ENCODE results near the gene IFNA2.
"Not testable (repeated sequence)": the region's sequence is repeated elsewhere in the genome, so short reads cannot be mapped to it uniquely, and the experiment has no call there.

Gene IFNA2

DNA sequence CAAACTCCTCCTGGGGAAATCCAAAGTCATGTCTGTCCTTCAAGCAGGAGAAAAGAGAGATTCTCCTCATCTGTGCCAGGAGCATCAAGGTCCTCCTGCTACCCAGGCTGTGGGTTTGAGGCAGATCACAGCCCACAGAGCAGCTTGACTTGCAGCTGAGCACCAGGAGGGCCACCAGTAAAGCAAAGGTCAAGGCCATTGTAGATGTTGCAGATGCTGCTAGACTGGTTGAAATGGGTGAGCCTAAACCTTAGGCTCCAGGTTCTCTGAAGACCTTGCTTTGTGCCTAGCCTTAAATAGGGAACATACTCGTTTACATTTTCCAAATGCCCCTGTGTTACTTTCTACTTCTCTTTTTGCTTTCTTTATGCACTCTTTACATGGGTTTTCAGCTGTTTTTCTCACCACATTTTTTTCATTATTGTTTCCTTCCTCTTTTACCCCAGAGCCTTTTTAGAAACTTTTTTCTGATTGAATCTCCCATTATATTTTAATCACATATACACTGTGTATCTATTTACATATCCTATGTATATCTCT lies at the start of gene IFNA2:
TSS of gene IFNA2 (minus strand) at position 268 of the 540 bp plus-strand sequence. CDS start at position 199, 69 bp downstream.
- no peak within 1 kb of the TSS for H3K27ac ChIP-seq
- no peak within 1 kb of the TSS for H3K4me3 ChIP-seq

- not testable (repeated sequence) for H3K4me3 ChIP-seq, H3K27ac ChIP-seq
These were observed 49.8 kb upstream of the IFNA2 start for GRCh38 chr9:21435015-21435383.

- Histone ChIP-seq H3K4me3 (no peak overlapping the region), H3K27ac (no peak overlapping the region)
These were observed 49.2 kb upstream of the IFNA2 start for GRCh38 chr9:21434202-21435014.

DNA sequence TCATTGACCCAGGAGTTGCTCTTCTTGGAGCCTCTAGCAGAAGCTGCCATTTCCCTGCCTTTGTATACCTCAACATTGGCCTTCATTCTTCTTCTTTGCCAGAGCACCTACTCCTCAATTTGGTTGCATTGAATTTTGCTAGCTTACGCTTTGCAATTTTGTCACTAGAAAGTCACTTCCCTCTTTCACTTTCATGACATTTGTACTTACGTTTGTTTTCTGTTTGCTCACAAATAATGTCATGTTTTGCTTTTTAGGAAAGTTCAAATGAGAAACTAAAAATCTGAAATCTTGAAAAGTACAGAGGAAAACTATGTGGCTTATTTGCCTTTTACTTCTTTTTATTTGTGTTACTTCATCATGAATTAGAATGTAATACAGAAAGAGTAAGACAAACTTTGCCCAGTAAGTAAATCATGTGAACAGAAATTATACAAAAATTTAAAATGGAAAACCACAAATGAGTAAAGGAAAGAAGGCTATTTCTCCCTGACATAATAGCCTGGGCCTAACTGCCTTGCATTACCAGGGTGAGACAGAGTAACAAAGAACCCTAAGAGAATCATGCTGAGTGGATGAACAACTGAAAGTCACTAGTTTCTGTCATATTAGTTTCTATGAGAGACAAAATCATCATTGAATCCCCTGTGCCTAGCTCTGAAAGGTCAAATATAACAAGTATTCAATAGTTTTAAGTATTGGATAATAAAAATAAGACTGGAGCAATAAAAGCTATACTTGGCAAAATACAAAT lies 47.7 kb upstream of the IFNA2 start:
- Histone ChIP-seq H3K27ac (no peak overlapping the region), H3K4me3 (no peak overlapping the region)

GRCh38 chr9:21429191-21429590 lies 44.0 kb upstream of the IFNA2 start:
- Histone ChIP-seq H3K27ac (no peak overlapping the region), H3K4me3 (no peak overlapping the region)

DNA sequence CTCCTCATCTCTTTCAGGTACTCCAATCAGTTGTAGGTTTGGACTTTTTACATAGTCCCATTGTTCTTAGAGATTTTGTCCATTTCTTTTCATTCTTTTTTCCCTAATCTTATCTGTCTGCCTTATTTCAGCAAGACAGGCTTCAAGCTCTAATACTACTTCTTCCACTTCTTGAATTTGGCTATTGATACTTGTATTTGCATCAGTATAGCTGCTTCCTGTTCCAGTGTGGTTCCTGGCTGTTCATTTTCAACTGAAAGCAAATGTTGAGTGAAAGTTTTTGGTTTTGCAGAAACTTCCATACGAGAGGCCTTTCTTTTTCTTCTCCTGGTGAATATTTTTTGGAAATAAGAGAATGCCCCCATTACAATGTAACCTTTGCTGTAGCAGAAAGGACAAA lies 43.0 kb upstream of the IFNA2 start:
- Histone ChIP-seq H3K4me3 (no peak overlapping the region), H3K27ac (no peak overlapping the region)

DNA sequence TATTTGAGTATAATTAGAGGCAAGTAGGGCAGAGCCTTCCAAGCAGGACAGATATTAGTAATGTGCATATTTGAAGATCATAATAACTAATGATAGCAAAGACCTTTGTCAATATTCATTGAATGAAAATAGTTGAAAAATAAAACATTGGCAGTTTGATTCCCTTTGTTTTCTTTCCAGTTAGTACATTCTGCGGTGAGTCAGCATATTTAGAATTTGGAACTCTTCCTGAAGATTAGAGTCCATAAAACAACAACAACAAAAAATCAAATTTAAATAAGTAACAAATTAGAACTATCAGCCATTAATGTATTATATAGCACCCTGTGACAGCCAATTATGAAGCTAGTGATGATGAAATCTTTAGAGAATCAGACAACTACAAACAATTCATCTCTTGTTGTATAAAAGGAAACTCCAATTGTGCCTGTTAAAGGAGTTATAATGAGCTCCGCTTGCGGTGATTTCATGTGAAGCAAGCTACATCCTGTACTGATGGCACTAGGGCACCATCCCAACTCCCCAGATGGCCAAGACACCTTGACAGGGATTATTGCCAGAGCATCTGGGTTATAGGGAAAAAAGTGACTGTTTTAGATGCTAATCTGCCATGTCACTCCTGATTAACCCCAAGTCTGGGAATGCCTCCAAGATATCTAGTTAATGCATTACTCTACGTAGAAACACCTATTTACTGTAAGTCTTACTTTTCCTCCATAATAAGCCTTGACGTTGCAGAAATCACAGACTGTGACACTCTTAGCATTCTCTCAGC lies 30.5 kb upstream of the IFNA2 start:
- no peak overlapping the region for H3K4me3 ChIP-seq
- no peak overlapping the region for H3K27ac ChIP-seq

DNA sequence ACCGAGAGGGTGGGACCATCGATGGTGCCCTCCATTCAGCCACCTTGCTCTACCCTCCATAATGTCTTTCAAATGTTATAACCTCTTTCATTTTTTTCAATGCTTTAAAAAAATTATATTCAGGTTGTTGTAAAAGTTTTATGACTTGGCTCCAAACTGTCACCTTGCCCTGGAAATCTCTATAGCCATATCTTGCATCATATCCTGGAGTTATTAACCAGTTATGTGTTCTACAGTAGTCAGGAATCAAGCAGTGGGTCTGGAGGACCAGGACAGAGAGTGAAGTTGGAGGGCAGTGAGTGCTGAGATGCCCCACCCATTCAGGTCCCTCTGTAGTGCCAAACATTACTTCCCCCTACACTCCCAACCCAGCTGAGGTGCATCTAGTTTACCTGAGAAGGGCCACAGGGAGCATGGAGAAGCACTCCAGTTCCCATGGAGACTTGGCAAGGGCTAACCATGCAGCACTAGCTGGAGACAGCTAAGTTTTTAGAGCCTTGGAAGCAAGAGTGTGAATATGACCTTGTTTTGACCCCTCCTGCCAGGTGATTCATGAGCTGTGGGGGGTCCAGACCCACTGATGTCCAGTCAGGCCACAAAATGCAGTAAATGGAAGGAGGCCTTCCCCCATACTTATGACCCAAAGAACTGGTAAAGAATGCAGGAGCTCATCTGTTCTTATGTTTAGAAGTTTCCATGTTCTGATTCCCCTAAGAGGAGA lies 29.2 kb upstream of the IFNA2 start:
- H3K27ac ChIP-seq: no peak overlapping the region
- H3K4me3 ChIP-seq: no peak overlapping the region

- H3K4me3 ChIP-seq: no peak overlapping the region
- no peak overlapping the region for H3K27ac ChIP-seq
These were observed 28.4 kb upstream of the IFNA2 start for GRCh38 chr9:21413624-21414023.

GRCh38 chr9:21413151-21413550 lies 28.0 kb upstream of the IFNA2 start:
- no peak overlapping the region for H3K27ac ChIP-seq
- no peak overlapping the region for H3K4me3 ChIP-seq

DNA sequence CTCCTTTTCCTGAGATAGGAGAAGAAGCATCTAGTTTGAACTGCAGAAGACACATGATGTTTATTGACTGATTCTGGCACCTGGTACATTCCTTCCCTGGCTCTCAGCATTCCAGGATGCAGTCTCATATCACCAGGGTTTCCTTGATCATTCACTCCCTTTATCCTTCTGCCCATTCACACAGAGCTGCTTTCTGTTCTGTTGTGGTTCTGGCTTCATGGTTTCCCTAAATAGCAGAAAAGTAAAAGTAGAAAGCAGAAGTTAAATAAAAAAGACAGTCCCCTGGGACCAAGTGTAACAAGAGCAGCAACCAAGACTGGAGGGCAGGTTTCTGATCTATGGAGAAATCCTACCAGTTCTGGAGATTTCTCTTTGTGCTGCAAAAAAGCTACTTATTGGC lies 26.9 kb upstream of the IFNA2 start:
- H3K27ac ChIP-seq: no peak overlapping the region
- no peak overlapping the region for H3K4me3 ChIP-seq

- no peak within 1 kb of the TSS for H3K27ac ChIP-seq
- no peak within 1 kb of the TSS for H3K4me3 ChIP-seq
These were observed 23.6 kb upstream of the IFNA2 start, which contains the start of gene IFNA8 for GRCh38 chr9:21408817-21409216. Gene IFNA8 (plus strand): TSS chr9:21409117. CDS start chr9:21409177, 60 bp downstream.

- H3K4me3 ChIP-seq: no peak overlapping the region
- H3K27ac ChIP-seq: no peak overlapping the region
These were observed 18.9 kb upstream of the IFNA2 start for GRCh38 chr9:21404146-21404545.

DNA sequence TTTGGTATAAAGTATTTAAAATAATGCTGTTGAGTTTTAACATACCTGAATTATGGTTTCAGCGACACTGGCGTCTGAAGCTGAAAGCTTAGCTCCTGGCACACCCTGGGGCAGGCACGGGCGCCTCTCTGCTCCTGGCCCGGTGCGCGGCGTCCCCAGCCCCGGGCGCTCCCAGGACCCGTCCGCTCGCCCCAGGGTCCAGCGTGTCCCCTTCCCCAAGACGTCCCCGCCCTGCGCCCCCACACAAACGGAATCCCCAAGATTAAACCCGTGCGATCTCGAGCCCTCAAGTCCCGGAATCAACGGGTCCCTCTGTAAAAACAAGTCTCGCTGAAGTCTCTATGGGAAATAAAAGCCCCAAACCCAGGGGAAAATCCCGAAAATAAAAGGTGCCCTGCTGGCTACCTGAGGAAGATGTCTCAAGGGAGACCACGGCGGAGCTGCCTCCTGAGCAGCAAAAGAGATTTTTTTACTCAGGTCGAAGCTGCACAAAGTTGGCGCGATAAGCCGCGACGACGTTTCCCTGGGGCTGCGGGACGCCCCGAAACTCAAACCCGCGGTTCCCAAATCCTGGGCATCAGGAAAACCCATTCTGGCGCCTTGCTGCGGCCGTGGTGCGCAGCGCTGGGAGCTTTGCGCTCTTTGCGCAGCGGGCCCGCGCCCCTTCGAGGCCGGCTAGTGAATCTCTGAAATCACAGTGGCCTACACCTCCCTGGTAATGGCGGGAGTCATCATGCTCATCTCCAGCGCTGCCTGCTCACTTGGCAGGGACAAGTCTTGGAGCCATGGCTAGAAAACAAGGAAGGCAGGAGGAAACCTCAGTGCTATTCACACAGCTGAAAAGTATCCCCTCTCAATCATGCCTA lies 17.4 kb upstream of the IFNA2 start:
- Histone ChIP-seq H3K27ac (no peak overlapping the region), H3K4me3 (peak overlapping the region in 4 of 7 experiments; percentile 3 to 23 (median 9))

DNA sequence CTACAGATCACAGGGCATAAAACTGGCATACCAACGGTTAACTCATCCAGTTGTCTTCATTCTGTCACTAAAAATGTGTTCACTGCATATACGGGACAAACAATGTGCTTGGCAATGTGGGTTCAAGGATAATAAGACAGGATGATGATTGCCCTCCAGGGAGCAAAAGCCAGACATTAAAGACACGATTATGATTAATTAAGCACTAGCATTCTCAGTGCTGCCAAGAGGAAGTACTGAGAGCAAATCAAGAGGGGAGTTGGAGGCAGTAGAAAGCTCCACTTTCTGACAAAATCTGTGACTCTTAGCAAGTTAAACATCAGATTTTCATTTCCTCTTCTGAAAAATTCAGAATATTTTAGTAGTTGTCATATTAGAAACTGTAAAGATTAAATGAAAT lies 14.8 kb upstream of the IFNA2 start:
- no peak overlapping the region for H3K4me3 ChIP-seq
- no peak overlapping the region for H3K27ac ChIP-seq

DNA sequence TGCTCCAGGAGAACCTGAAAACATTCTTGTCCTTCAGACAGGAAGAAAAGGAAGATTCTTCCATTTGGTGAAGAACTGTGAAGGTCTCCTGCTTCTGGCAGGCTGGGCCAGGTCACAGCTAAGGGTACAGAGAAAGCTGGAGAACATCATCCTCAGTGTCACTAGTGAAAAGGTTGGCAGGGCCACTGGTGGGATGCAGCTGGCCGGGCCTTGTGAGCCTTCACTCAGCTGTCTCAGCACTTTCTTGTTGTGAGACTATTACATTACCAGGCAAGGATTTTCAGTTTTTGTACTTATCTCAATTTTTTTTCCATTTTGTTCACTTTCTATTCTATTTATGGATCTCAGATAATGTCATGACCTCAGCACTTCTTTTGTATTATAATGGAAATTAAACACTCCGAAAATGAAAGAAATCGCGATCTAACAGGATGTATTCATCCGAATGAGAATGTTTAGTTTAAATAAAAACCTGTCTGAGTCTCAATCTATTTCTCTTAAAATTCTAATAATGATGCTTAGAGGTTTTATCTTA lies 13.8 kb upstream of the IFNA2 start:
- Histone ChIP-seq H3K27ac (no peak overlapping the region), H3K4me3 (no peak overlapping the region)

- Histone ChIP-seq H3K4me3 (peak overlapping the region in 6 of 7 experiments; percentile 4 to 37 (median 20)), H3K27ac (no peak overlapping the region)
These were observed 10.8 kb upstream of the IFNA2 start for GRCh38 chr9:21395778-21396717.

All from skin epidermis (tissue), 12 donors.